HG02623 (cell line): ENCODE measurements around the gene ATP5PD.
"Not testable (repeated sequence)": the region's sequence is repeated elsewhere in the genome, so short reads cannot be mapped to it uniquely, and the experiment has no call there.

ENCODE experiments used
- ATAC-seq: cut with Tn5 transposase; IDR thresholded peaks from one replicate; pipeline ENCODE4 v1.9.1; 2021; ENCODE audit warnings: moderate library complexity; ENCODE audit not compliant: unreplicated experiment

ATP5PD gene

GRCh38 chr17:75025398-75025734 lies 21.4 kb downstream of the ATP5PD start:
- not testable (repeated sequence) for ATAC-seq

GRCh38 chr17:75024686-75025397 lies 21.9 kb downstream of the ATP5PD start:
- ATAC-seq = no peak

GRCh38 chr17:75020331-75021110 lies 26.2 kb downstream of the ATP5PD start:
- no peak for ATAC-seq

DNA sequence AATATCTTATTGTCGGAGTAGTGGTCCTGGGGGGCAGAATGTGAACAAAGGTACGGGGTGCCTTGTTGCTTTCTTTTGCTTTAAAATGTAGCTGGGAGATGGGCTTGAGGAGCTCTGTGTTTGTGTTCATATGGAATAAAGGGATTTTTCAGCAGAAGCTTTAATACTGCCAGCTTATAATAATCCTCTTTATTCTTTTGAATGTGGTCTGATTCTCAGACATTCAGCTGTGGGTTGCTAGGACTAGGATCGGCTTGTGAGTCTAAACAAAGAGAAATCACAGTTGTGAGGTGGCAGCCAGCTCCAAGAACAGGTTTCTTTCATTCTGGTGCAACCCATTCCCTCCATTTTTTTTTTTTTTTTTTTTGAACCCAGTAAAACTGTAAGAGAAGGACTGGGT lies 27.1 kb downstream of the ATP5PD start:
- ATAC-seq = no peak

GRCh38 chr17:75019146-75019545 lies 27.6 kb downstream of the ATP5PD start:
- no peak for ATAC-seq

GRCh38 chr17:75013092-75013559 lies 33.6 kb downstream of the ATP5PD start:
- ATAC-seq = no peak

GRCh38 chr17:75012346-75013091 lies 34.2 kb downstream of the ATP5PD start, which contains the start of gene MRPL58:
Gene MRPL58, plus strand, starts transcription at chr17:75012670. Its CDS starts 17 bp downstream, at chr17:75012687.
- ATAC-seq = peak; percentile 76

DNA sequence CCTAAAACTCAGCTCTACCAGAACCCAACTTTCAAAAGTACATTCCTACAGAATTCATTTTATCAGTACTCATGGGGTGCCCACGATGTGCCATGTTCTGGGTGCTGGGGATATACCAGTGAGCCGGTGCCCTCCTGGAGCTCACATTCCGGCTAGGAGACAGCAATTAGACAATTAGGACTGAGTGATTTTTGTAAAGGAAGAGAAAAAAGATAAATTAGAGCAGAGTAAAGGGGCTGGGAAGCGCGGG lies 34.7 kb downstream of the ATP5PD start:
- ATAC-seq = no peak

DNA sequence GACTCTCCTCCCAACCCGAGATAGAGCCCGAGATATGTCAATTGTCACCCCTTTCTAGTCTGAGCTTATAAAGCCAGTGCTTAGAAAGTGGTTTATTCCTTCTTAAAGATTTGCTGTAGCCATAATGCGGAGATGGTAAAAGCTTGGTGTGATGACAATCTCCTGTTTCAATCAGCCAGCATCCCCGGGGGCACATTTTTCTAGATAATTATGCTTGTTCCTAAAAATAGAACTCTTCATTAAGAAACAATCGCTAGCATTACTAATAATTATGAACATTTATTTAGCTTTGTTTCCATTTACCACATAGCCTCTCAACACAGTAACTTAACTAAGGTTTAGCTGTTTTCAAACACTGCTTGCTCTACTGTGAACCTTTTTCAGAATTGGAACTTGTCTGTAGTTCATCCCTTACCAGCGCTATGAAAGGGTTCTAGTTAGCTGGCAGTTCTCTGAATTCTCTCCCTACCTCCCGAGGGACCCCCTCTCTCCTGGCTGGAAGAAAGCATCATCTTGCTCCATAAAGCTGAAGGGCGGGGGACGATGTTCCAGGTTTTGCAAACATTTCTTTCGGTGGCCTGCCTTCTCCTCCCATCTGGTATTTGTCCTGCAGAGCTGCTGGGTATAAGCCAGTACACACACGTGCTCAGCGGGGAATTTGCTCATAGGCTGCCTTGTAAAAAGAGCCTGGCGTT lies 35.2 kb downstream of the ATP5PD start:
- ATAC-seq = no peak

- no peak for ATAC-seq
These were observed 35.9 kb downstream of the ATP5PD start for GRCh38 chr17:75010683-75011400.

- ATAC-seq = no peak
These were observed 37.5 kb downstream of the ATP5PD start for GRCh38 chr17:75009139-75009724.

DNA sequence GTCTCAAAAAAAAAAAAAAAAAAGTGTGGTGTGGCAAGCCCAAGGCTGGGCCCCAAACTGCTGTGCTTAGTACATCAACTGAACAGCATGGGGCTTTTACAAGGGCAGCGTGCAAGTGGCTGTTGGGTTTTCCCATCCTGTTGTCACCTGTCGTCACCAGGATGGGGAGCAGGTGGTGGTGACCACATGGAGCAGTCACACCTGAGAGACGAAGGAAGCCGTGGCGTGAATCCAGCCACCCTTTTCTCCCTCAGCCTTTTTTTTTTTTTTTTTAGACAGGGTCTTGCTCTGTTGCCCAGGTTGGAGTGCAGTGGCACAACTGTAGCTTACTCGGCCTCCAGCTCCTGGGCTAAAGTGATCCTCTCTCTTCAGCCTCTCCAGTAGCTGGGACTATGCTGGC lies 38.4 kb downstream of the ATP5PD start:
- ATAC-seq = no peak

- ATAC-seq = no peak
These were observed 40.1 kb downstream of the ATP5PD start for GRCh38 chr17:75006653-75007052.

DNA sequence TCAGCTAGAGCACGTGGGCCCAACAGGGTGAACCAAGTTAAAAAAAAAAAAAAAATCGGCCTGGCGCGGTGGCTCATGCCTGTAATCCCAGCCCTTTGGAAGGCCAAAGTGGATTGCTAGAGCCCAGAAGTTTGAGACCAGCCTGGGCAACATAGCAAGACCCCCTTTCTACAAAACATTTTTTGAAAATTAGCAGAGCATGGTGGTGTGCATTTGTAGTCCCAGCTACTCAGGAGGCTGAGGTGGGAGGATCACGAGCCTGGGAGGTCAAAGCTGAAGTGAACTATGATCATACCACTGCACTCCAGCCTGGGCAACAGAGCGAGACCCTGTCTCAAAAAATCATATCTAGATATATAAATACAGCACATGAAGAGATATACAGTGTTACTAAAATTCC lies 40.7 kb downstream of the ATP5PD start:
- not testable (repeated sequence) for ATAC-seq

DNA sequence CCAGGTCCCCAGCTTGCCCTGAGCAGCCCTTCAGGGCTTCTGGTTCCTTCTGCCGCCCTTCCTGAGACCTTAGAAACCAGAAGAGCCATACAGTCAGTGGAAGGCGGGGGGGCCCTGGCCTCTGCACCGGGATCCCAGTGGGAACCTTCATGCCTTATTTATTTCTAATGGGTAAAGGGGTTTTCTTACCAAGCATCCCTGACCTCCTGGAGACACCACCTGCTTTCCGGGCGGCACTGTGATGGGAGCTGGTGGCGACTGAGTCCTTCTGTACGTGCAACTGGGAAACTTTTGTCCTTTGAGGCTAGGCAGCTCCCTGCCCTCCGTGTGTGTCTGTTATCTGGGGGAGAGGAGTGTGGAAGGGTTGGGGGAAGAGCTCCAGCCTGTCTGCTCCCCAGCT lies 41.5 kb downstream of the ATP5PD start:
- no peak for ATAC-seq

GRCh38 chr17:75004371-75004770 lies 42.4 kb downstream of the ATP5PD start:
- no peak for ATAC-seq

- ATAC-seq = no peak
These were observed 42.8 kb downstream of the ATP5PD start for GRCh38 chr17:75003957-75004355.

- ATAC-seq = no peak
These were observed 43.5 kb downstream of the ATP5PD start for GRCh38 chr17:75003070-75003956.
